SKM-1 treated with dmso at 0.1 percent for 144 hours (cell line): ENCODE results near the gene RELCH.
"Not testable (repeated sequence)": the region's sequence is repeated elsewhere in the genome, so short reads cannot be mapped to it uniquely, and the experiment has no call there.

ENCODE experiments used
- DNase-seq: peaks from one replicate; lab custom pipeline; 2025; ENCODE audit not compliant: unreplicated experiment; lab: John Stamatoyannopoulos, UW

The RELCH gene

GRCh38 chr18:62186774-62187542, at the start of gene RELCH, which contains the start of gene PIGN:
RELCH (plus strand) TSS chr18:62187255; CDS start chr18:62187506, 251 bp downstream.
PIGN (minus strand) TSS chr18:62187056; CDS start chr18:62161353, 25,703 bp downstream.
- DNase-seq = peak; percentile 97

DNA sequence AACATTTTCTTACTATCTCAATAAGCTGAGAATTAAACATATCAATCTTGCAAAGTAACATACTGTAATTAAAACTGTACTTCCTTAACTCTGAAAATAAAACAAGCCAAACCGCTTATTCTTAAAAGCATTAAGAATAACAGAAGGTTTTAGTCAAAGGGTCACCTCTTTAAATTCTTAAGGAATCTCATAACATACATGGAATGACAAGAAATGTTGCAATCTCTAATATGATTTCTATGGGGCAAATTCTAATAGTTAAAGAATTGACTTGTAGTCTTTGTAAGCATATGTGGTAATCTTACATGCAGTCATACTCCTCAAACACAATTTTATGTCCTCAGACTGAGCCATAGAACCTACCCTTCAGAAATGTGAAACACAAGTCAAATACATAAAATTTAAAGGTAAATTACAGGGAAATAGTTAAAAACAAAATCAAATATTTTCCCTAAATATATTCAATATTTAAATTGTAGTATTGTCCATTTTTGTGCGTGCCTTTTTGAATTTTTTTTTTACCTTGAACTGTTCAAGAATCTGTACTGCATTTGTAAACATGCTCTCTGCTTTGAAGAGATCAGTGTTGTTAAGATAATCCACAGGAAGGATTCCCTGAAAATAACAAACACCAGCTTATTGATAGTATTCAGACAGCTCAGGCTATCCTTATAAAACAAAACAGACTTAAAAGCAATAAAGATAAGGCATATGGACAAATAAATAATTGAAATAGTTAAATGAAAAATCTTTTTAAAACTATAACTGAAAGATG, 48.4 kb upstream of the RELCH start:
- no peak for DNase-seq

DNA sequence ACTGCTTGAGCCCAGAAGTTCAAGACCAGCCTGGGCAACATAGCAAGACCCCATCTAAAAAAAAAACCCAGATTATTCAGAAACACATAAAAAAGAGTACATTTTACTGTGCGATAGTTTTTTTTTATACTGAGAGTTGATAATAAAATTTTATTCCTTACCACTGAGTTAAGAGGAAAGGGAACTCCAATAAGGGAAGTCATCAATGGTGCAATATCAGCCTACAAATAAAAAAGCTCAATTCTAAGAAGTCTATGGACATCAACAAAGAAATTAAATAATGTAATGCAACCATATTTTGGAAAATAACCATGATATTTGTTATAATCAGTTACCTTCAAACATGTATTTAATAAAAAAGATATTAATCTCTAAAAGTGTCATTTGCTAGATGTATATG, 46.8 kb upstream of the RELCH start:
- no peak for DNase-seq

DNA sequence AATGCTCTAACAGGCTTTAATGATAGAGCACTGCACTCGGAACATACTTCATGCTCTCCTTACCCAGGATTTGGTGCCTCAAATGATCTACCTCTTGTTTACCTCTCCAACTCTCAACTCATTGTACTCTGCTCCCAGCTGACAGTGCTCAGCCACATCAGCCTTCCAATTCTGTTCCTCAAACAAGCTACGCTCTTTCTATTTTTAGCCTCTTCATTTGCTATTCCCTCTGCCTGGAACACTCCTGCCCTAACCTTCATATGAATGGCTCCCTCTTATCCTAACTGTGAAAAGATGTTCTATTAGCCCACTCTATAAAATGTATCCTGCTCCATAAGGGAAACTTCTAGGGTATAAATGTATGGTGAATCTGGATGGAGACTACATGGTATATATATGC, 42.7 kb upstream of the RELCH start:
- DNase-seq = no peak

GRCh38 chr18:62151068-62151771, 35.8 kb upstream of the RELCH start:
- no peak for DNase-seq

DNA sequence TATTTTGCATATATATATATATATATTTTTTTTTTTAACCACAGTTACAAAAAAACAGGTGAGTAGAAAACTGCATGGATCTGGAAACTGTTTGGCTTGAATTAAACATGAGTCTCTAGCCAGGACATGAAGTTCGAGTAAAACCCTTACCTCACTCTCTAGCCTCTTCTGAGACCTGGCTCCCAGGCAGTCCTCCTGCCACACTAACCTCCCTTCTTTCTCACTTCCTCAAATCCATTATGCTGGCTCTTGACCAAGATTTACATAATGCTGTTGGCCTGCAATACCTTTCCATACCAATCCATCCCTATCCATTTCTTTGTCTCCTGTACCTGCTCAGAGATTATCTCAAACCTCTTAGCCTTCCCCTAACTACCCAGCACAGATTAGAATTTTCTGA, 34.2 kb upstream of the RELCH start:
- peak; percentile 23 for DNase-seq

DNA sequence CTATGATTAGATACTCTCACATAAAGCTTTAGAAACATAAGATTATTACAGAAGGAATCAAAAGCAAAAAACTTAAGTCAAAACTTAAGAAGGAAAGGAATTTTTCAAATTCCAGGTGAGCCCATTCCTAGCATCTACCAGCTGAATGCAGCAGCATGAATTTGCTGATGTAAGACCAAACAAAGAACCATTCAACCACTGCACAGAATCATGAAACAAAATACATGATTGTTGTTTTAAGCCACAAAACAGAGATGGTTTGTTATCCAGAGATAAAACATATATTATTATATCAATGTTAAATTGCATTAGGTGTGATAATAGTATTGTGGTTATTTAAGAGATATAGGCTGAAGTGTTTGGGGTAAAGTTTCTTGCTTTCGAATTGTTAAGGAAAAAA, 29.2 kb upstream of the RELCH start:
- no peak for DNase-seq

DNA sequence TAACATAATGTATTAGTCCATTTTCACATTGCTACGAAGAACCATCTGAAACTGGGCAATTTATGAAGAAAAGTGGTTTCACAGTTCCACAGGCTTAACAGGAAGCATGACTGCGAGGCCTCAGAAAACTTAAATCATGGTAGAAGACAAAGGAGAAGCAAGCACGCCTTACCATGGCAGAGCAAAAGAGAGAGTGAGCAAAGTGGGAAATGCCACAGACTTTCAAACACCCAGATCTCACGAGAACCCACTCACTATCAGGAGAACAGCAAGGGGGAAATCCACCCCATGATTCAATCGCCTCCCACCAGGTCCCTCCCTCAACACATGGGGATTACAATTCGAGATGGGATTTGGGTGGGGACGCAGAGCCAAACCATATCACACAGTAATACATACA, 22.7 kb upstream of the RELCH start:
- no peak for DNase-seq

GRCh38 chr18:62164855-62165487, 22.1 kb upstream of the RELCH start:
- no peak for DNase-seq

DNA sequence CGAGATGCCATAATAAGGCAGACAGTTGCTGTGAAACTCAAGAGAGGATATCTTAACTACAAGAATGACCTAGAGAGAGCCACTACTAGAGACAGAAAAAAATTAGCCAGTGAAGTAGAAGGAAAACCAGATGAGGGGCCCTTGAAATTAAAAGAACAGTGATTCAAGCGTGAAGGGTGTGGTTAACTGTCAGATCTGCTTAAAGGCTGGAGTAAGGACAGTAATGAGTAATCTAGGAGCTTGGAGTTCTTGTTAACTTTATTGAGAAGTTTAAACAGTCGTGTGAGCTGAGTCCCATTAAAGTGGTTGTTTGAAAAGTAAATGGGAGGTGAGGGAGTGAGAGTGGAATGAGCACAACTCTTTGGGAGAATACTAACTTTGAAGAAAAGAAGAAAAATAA, 21.5 kb upstream of the RELCH start:
- DNase-seq = no peak

DNA sequence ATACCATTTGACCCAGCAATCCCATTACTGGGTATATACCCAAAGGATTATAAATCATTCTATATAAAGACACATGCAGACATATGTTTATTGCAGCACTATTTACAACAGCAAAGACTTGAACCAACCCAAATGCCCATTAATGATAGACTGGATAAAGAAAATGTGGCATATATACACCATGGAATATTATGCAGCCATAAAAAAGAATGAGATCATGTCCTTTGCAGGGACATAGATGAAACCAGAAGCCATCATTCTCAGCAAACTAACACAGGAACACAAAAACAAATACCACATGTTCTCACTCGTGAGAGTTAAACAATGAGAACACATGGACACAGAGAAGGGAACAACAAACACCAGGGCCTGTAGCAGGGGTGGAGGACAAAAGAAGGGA, 20.5 kb upstream of the RELCH start:
- DNase-seq = not testable (repeated sequence)

- DNase-seq = no peak
These were observed 16.2 kb upstream of the RELCH start for GRCh38 chr18:62170857-62171256.

DNA sequence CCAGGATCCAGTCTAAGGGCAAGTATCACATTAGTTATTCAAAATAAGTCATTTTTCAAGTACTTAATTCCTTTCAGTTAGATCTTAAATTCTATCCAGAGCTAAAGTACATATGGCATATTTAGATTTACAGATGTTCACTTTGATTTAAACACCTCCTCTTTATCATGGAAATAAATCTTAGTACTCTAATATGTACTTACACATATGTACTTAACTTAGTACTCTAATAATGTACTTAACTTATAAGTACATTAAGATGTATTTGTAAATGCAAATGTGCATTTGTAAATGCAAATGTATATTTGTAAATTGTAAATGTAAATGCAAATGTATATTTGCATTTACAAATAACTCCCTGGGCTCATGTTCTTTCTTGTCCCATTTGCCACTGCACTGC, 14.8 kb upstream of the RELCH start:
- DNase-seq = no peak

DNA sequence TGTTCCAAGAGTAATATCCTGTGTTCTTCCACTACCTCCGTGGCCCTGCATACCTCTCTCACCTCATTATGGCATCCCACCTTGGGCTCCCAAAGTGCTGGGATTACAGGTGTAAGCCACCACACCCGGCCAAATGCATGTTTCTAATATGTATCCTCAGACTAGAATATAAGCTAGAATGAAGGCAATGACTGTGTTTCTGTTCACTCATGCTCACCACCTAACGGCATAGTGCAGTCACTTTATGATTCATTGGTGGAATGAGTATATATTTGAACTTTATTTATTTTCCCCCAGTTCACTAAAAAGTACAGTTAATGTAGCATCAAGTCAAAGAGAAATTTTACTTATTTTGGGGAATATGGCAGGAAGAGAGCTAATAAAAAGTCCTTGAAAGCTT, 11.5 kb upstream of the RELCH start:
- no peak for DNase-seq

DNA sequence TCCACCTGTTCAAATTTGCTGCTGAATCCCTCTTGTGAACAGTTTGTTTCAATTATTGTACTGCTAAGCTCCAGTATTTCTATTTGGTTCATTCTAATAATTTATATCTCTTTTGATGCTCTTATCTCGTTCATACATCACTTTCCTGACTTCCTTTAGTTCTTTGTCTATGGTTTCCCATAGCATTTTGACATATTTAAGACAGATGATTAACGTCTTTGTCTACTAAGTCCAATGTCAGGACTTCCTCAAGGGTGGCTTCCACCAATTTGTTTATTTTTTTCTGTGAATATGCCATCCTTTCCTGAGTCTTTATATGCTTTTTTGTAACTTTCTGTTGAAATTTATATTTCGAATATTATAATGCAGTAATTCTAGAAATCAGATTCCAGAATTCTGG, 9.8 kb upstream of the RELCH start:
- DNase-seq = no peak

GRCh38 chr18:62179213-62179612, 7.8 kb upstream of the RELCH start:
- DNase-seq = no peak

DNA sequence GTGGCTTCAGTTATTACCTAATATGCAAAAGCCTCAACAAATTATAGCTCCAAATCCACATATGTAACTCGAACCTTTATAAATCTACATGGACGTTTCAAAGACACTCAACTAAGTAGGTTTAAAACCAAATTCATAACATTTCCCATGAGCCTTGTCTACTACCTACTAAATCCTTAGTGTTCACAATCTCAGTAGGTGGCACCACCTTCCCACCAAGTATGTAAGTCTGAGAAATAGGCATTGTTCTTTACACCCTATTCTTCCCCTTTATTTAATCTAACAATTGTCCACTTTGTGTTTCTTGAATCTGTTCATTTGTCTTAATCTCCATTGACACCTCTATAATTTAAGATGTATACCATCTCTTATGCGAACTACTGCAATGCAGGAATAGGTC, 4.8 kb upstream of the RELCH start:
- no peak for DNase-seq

GRCh38 chr18:62183578-62184195, 3.4 kb upstream of the RELCH start:
- DNase-seq = peak; percentile 57

- DNase-seq = peak; percentile 55
These were observed 619 bp upstream of the RELCH start for GRCh38 chr18:62186499-62186773.

GRCh38 chr18:62187543-62188510, 772 bp downstream of the RELCH start:
- DNase-seq = peak; percentile 15
